Measurements from ENCODE around the gene TMEM178B.
"Not testable (repeated sequence)": the region's sequence is repeated elsewhere in the genome, so short reads cannot be mapped to it uniquely, and the experiment has no call there.

GRCh38 chr7:141195722-141196121 is 121.9 kb downstream of the TMEM178B start:
- not testable (repeated sequence) for TF ChIP-seq CTCF (IDR thresholded peaks at IDR 0.05; ENCODE audit: poor library complexity, severe bottlenecking); REST (IDR thresholded peaks at IDR 0.05; ENCODE audit: borderline replicate concordance); EP300 (conservative IDR thresholded peaks at IDR 0.05; ENCODE audit: poor library complexity, severe bottlenecking)

Data from neural cell (in vitro differentiated cells).